GM19397 (cell line): ENCODE data around the gene TCEA2.

Experiments used
- ATAC-seq: cut with Tn5 transposase; IDR thresholded peaks from one replicate; pipeline ENCODE4 v1.9.1; 2021; ENCODE audit warnings: mild to moderate bottlenecking, moderate library complexity; ENCODE audit not compliant: unreplicated experiment

TCEA2 gene

GRCh38 chr20:64119681-64120341 is 56.8 kb downstream of the TCEA2 start:
- no peak for ATAC-seq

GRCh38 chr20:64121586-64121985 is 58.6 kb downstream of the TCEA2 start:
- ATAC-seq, result no peak
